WTC11 (cell line): ENCODE measurements around the gene ANKRD24. TPM values are rescaled to one million over a fixed set of nuclear protein-coding genes. Genes with fewer than 3 reads are reported as not detected.
A peak's percentile ranks its signal among the peaks of the same experiment; 100 is the strongest.

Source experiments
- ATAC-seq: fragments of 200-7000 bp; cut with Tn5 transposase; 2 replicates; pipeline ENCODE4 v1.10.0; 2021; ENCODE audit warnings: mild to moderate bottlenecking, moderate library complexity
- CTCF ChIA-PET: fragments of 300-600 bp; sonication (Branson Sonifier 250); formaldehyde crosslinking; loops from one replicate; lab custom pipeline; 2021; ENCODE audit warnings: antibody characterized with exemption; lab: Charles Lee
- POLR2A ChIA-PET: fragments of 350-600 bp; sonication (Branson Sonifier 250); formaldehyde crosslinking; loops from one replicate; lab custom pipeline; 2021; ENCODE audit warnings: antibody characterized with exemption; lab: Charles Lee
- DNase-seq: peaks from one replicate; pipeline ENCODE4 v3.0.0; 2021; ENCODE audit warnings: low spot score
- H3K27ac Mint-ChIP-seq: 2 replicates; pipeline ENCODE4 v1.8.0; 2021; ENCODE audit warnings: mixed read lengths
- H3K27me3 Mint-ChIP-seq: 2 replicates; pipeline ENCODE4 v1.8.0; 2021; ENCODE audit warnings: low read depth, mild to moderate bottlenecking, moderate library complexity, mixed read lengths
- H3K36me3 Mint-ChIP-seq: 2 replicates; pipeline ENCODE4 v1.8.0; 2021; ENCODE audit warnings: mixed read lengths
- H3K4me1 Mint-ChIP-seq: 2 replicates; pipeline ENCODE4 v1.8.0; 2022; ENCODE audit warnings: mixed read lengths
- H3K4me3 Mint-ChIP-seq: 2 replicates; pipeline ENCODE4 v1.8.0; 2021; ENCODE audit warnings: mild to moderate bottlenecking, moderate library complexity, mixed read lengths
- H3K9me3 Mint-ChIP-seq: 2 replicates; pipeline ENCODE4 v1.8.0; 2021; ENCODE audit warnings: mixed read lengths
- CREM ChIP-seq: sonication (generic); formaldehyde crosslinking; IDR thresholded peaks from 2 replicates; pipeline ENCODE4 v1.8.1; 2022; ENCODE audit warnings: mild to moderate bottlenecking, missing genetic modification reagents, moderate library complexity
- GRHL2 ChIP-seq: fragments of 250-450 bp; sonication (Bioruptor Pico); IDR thresholded peaks from 2 replicates; pipeline ENCODE4 v1.8.0; 2022; ENCODE audit warnings: mild to moderate bottlenecking, moderate library complexity; ENCODE audit not compliant: insufficient replicate concordance, severe bottlenecking
- MYBL2 ChIP-seq: sonication (generic); formaldehyde crosslinking; IDR thresholded peaks from 2 replicates; pipeline ENCODE4 v1.8.1; 2023; ENCODE audit warnings: mild to moderate bottlenecking, moderate library complexity, missing genetic modification reagents
- RELA ChIP-seq: sonication (generic); formaldehyde crosslinking; IDR thresholded peaks from 2 replicates; pipeline ENCODE4 v1.8.1; 2022; ENCODE audit warnings: missing genetic modification reagents, mild to moderate bottlenecking, borderline replicate concordance
- ZBTB21 ChIP-seq: sonication (generic); formaldehyde crosslinking; IDR thresholded peaks from 2 replicates; pipeline ENCODE4 v1.8.1; 2023; ENCODE audit warnings: mild to moderate bottlenecking, missing genetic modification reagents, borderline replicate concordance
- ZNF263 ChIP-seq: sonication (generic); formaldehyde crosslinking; IDR thresholded peaks from 2 replicates; pipeline ENCODE4 v1.8.1; 2022; ENCODE audit warnings: low read depth, mild to moderate bottlenecking, moderate library complexity, missing genetic modification reagents
- ZNF416 ChIP-seq: fragments of 250-450 bp; sonication (Bioruptor Pico); IDR thresholded peaks from 2 replicates; pipeline ENCODE4 v1.9.0; 2021; ENCODE audit warnings: mild to moderate bottlenecking, inconsistent platforms
- total RNA-seq: library from RNA; stranded (reverse); gene quantifications from 3 replicates; pipeline ENCODE4 v1.2.3, GENCODE V29; 2021
- TF ChIP-seq, protein P1 (sequence below): sonication (generic); formaldehyde crosslinking; IDR thresholded peaks from 2 replicates; pipeline ENCODE4 v1.8.1; 2022; ENCODE audit warnings: low read depth, mild to moderate bottlenecking, moderate library complexity, missing genetic modification reagents, borderline replicate concordance
- TF ChIP-seq, protein P2 (sequence below): fragments of 250-450 bp; sonication (Bioruptor Pico); IDR thresholded peaks from 2 replicates; pipeline ENCODE4 v1.9.0; 2021; ENCODE audit warnings: mild to moderate bottlenecking, borderline replicate concordance
- TF ChIP-seq, protein P3 (sequence below): sonication (generic); formaldehyde crosslinking; IDR thresholded peaks from 2 replicates; pipeline ENCODE4 v1.8.1; 2023; ENCODE audit warnings: mild to moderate bottlenecking, missing genetic modification reagents
- TF ChIP-seq, protein P4 (sequence below): sonication (generic); formaldehyde crosslinking; IDR thresholded peaks from 2 replicates; pipeline ENCODE4 v1.8.1; 2023; ENCODE audit warnings: mild to moderate bottlenecking, missing genetic modification reagents

ANKRD24 gene
- total RNA-seq, 1 experiment from 2014 or later = 11.3 TPM

DNA sequence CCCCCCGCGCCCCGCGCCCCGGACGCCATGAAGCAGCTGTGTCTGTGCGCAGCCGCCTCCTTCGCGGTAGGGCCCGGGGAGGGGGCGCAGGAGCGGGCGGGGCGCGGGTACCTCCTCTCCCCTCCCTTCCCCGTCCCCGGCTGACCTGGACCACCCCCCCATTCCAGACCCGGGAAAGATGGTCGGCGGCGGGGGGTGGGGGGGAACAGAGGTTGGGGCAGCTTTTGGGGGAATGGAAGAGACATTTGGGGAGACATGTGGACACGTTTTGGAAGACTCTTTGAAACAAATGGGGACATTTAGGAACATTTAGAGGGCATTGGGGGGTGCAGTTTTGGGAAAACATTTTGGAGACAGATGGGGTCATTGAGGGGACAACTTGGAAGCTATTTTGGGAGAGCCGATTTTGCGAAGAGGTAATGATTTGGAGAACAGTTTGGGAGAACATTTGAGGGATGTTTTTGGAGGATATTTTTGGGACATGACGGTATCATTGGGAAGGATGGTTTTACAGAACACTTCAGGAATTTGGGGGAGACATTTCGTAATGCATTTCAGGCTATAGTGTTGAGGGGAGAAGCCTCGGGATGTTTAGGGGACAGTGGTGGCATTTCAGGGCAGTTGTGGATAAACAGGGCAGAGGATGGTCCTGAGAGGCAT lies 16.1 kb downstream of the ANKRD24 start:
- Mint-ChIP-seq H3K27ac (no peak overlapping the region), H3K36me3 (peaks cover 5% of the 10 kb centered on the region; the same call in 1 of the 2 replicates), H3K4me1 (peaks cover 18% of the 10 kb centered on the region), H3K9me3 (peaks cover 18% of the 10 kb centered on the region), H3K4me3 (peak overlapping the region; percentile 65), H3K27me3 (peaks cover 53% of the 10 kb centered on the region)
- TF ChIP-seq RELA (CRISPR knock-in tag) = no peak
- TF ChIP-seq CREM (CRISPR knock-in tag) = no peak
- no peak for TF ChIP-seq MYBL2 (CRISPR knock-in tag)
- TF ChIP-seq ZNF416 (CRISPR knock-in tag) = no peak
- no peak for TF ChIP-seq GRHL2
- TF ChIP-seq, protein P1, sequence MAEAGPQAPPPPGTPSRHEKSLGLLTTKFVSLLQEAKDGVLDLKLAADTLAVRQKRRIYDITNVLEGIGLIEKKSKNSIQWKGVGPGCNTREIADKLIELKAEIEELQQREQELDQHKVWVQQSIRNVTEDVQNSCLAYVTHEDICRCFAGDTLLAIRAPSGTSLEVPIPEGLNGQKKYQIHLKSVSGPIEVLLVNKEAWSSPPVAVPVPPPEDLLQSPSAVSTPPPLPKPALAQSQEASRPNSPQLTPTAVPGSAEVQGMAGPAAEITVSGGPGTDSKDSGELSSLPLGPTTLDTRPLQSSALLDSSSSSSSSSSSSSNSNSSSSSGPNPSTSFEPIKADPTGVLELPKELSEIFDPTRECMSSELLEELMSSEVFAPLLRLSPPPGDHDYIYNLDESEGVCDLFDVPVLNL (CRISPR knock-in tag) = no peak
- TF ChIP-seq ZBTB21 = no peak
- TF ChIP-seq, protein P2, sequence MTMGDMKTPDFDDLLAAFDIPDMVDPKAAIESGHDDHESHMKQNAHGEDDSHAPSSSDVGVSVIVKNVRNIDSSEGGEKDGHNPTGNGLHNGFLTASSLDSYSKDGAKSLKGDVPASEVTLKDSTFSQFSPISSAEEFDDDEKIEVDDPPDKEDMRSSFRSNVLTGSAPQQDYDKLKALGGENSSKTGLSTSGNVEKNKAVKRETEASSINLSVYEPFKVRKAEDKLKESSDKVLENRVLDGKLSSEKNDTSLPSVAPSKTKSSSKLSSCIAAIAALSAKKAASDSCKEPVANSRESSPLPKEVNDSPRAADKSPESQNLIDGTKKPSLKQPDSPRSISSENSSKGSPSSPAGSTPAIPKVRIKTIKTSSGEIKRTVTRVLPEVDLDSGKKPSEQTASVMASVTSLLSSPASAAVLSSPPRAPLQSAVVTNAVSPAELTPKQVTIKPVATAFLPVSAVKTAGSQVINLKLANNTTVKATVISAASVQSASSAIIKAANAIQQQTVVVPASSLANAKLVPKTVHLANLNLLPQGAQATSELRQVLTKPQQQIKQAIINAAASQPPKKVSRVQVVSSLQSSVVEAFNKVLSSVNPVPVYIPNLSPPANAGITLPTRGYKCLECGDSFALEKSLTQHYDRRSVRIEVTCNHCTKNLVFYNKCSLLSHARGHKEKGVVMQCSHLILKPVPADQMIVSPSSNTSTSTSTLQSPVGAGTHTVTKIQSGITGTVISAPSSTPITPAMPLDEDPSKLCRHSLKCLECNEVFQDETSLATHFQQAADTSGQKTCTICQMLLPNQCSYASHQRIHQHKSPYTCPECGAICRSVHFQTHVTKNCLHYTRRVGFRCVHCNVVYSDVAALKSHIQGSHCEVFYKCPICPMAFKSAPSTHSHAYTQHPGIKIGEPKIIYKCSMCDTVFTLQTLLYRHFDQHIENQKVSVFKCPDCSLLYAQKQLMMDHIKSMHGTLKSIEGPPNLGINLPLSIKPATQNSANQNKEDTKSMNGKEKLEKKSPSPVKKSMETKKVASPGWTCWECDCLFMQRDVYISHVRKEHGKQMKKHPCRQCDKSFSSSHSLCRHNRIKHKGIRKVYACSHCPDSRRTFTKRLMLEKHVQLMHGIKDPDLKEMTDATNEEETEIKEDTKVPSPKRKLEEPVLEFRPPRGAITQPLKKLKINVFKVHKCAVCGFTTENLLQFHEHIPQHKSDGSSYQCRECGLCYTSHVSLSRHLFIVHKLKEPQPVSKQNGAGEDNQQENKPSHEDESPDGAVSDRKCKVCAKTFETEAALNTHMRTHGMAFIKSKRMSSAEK (CRISPR knock-in tag) = no peak
- no peak for TF ChIP-seq ZNF263
- DNase-seq = no peak
- ATAC-seq = no peak
- CTCF ChIA-PET = interaction anchor here (0.7 to 3.5 kb wide), 9 partner anchors 9 to 211 kb away, joined by 3 to 22 read pairs (median 6); no protein-coding TSS in a partner anchor
- POLR2A ChIA-PET = no interaction called here

DNA sequence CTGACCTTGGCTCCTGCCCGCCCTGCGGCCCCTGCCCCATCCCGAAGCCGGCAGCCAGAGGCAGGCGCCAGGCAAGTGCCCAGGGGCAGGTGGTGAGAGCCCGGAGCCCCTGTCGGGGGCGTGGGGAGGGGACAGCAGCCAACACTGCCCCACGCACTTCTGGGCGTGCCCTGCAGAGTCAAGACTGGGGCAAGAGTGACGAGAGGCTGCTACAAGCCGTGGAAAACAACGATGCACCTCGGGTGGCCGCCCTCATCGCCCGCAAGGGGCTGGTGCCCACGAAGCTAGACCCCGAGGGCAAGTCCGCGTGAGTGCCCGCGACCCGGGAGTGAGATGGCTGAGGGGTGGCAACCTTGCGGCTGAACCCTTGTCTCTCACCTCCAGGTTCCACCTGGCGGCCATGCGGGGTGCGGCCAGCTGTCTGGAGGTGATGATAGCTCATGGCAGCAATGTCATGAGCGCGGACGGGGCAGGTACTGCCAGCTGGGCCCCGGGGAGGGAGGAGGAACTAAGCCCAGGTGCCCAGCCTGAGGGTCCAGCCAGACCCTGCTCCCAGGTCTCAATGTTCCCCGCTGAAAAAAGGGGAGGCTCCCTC lies 17.3 kb downstream of the ANKRD24 start:
- peaks cover 12% of the 10 kb centered on the region for H3K4me1 Mint-ChIP-seq
- H3K36me3 Mint-ChIP-seq = peaks cover 5% of the 10 kb centered on the region; the same call in 1 of the 2 replicates
- CTCF ChIA-PET = interaction anchor here (0.6 to 5.6 kb wide), 11 partner anchors 10 to 1069 kb away, joined by 3 to 50 read pairs (median 6); partner anchors contain the start of gene YJU2
- POLR2A ChIA-PET = no interaction called here
- ATAC-seq (peak; percentile 45), DNase-seq (peak; percentile 75)
- H3K27me3 Mint-ChIP-seq = peaks cover 49% of the 10 kb centered on the region
- H3K4me3 Mint-ChIP-seq = peak overlapping the region; percentile 7; the same call in 1 of the 2 replicates
- no peak overlapping the region for H3K27ac Mint-ChIP-seq
- TF ChIP-seq, protein P3, sequence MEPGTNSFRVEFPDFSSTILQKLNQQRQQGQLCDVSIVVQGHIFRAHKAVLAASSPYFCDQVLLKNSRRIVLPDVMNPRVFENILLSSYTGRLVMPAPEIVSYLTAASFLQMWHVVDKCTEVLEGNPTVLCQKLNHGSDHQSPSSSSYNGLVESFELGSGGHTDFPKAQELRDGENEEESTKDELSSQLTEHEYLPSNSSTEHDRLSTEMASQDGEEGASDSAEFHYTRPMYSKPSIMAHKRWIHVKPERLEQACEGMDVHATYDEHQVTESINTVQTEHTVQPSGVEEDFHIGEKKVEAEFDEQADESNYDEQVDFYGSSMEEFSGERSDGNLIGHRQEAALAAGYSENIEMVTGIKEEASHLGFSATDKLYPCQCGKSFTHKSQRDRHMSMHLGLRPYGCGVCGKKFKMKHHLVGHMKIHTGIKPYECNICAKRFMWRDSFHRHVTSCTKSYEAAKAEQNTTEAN = peak; percentile 44; the same call in 1 of the 2 replicates
- TF ChIP-seq, protein P4, sequence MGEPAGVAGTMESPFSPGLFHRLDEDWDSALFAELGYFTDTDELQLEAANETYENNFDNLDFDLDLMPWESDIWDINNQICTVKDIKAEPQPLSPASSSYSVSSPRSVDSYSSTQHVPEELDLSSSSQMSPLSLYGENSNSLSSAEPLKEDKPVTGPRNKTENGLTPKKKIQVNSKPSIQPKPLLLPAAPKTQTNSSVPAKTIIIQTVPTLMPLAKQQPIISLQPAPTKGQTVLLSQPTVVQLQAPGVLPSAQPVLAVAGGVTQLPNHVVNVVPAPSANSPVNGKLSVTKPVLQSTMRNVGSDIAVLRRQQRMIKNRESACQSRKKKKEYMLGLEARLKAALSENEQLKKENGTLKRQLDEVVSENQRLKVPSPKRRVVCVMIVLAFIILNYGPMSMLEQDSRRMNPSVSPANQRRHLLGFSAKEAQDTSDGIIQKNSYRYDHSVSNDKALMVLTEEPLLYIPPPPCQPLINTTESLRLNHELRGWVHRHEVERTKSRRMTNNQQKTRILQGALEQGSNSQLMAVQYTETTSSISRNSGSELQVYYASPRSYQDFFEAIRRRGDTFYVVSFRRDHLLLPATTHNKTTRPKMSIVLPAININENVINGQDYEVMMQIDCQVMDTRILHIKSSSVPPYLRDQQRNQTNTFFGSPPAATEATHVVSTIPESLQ (CRISPR knock-in tag) = no peak
- H3K9me3 Mint-ChIP-seq = peaks cover 18% of the 10 kb centered on the region
